Esophagus muscularis mucosa (tissue), 4 donors: Measurements from ENCODE around the gene TRAF2. TPM values are rescaled to one million over a fixed set of nuclear protein-coding genes. Genes with fewer than 3 reads are reported as not detected.
A peak's percentile ranks its signal among the peaks of the same experiment; 100 is the strongest.
"Not testable (repeated sequence)": the region's sequence is repeated elsewhere in the genome, so short reads cannot be mapped to it uniquely, and the experiment has no call there.

Experiments
- DNase-seq: peaks from one replicate; pipeline ENCODE4 v3.0.0-alpha.2; 2017; ENCODE audit errors: extremely low spot score
- H3K27ac ChIP-seq, 4 donors: fragments of 200-600 bp; sonication (generic); replicated peaks in 1 of 4; 1 replicate in 3 of 4; 2 replicates in 1 of 4; pipeline ENCODE4 v1.5.1; 2016 to 2019; ENCODE audit warnings: mild to moderate bottlenecking in 1 of 4
- H3K27me3 ChIP-seq, 4 donors: fragments of 200-600 bp; sonication (generic); one replicate each; pipeline versions ENCODE4 v1.5.1 to v1.6.0; 2016 to 2019
- H3K36me3 ChIP-seq, 4 donors: fragments of 200-600 bp; sonication (generic); one replicate each; pipeline ENCODE4 v1.5.1; 2016 to 2019
- H3K4me1 ChIP-seq, 4 donors: fragments of 200-600 bp; sonication (generic); one replicate each; pipeline ENCODE4 v1.5.1; 2016 to 2019
- H3K4me3 ChIP-seq, 4 donors: fragments of 200-600 bp; sonication (generic); 1 replicate in 2 of 4; 2 replicates in 2 of 4; pipeline ENCODE4 v1.5.1; 2016 to 2019; ENCODE audit warnings: mild to moderate bottlenecking in 4 of 4, moderate library complexity in 1 of 4
- H3K9me3 ChIP-seq, 4 donors: fragments of 200-600 bp; sonication (generic); 1 replicate in 3 of 4; 2 replicates in 1 of 4; pipeline ENCODE4 v1.5.1; 2016 to 2019
- EP300 ChIP-seq: sonication (generic); formaldehyde crosslinking; IDR thresholded peaks from one replicate; pipeline ENCODE4 v1.6.1; 2017; ENCODE audit warnings: antibody characterized with exemption
- POLR2A ChIP-seq: fragments of 450-650 bp; IDR thresholded peaks from one replicate; pipeline ENCODE4 v1.6.1; 2017; ENCODE audit warnings: antibody characterized with exemption, moderate library complexity, mild to moderate bottlenecking, low read depth
- POLR2AphosphoS5 ChIP-seq, 2 donors: sonication (generic); formaldehyde crosslinking; IDR thresholded peaks; one replicate each; pipeline ENCODE4 v1.6.1; 2017; ENCODE audit warnings: antibody characterized with exemption in 2 of 2
- WGBS: methylation state at CpG from one replicate; pipeline ENCODE4 v1.1.5; 2018; 5-methylcytosine and 5-hydroxymethylcytosine counted together
- intact Hi-C: fragments of 100-400 bp; cut with DNase I; formaldehyde crosslinking; loops from one replicate; pipeline ENCODE4 v1.15.1; 2023
- total RNA-seq, 4 donors: library from RNA; depleted of rRNA; stranded (reverse); fragments of >200 nt; gene quantifications; one replicate each; pipeline versions ENCODE4 v1.1.0 to v1.2.1, GENCODE V29; 2016
- TF ChIP-seq, protein P1 (sequence below), 3 experiments: fragments of 200-600 bp in 2 of 3; fragments of 450-650 bp in 1 of 3; sonication (generic) in 2 of 3; IDR thresholded peaks; one replicate each; pipeline ENCODE4 v1.5.1; 2017 to 2019; ENCODE audit warnings: antibody characterized with exemption in 3 of 3, mild to moderate bottlenecking in 2 of 3, moderate library complexity in 1 of 3

Gene TRAF2
- total RNA-seq, 4 donors from 2014 or later = 6.6 to 15.5 (median 12.4) TPM

DNA sequence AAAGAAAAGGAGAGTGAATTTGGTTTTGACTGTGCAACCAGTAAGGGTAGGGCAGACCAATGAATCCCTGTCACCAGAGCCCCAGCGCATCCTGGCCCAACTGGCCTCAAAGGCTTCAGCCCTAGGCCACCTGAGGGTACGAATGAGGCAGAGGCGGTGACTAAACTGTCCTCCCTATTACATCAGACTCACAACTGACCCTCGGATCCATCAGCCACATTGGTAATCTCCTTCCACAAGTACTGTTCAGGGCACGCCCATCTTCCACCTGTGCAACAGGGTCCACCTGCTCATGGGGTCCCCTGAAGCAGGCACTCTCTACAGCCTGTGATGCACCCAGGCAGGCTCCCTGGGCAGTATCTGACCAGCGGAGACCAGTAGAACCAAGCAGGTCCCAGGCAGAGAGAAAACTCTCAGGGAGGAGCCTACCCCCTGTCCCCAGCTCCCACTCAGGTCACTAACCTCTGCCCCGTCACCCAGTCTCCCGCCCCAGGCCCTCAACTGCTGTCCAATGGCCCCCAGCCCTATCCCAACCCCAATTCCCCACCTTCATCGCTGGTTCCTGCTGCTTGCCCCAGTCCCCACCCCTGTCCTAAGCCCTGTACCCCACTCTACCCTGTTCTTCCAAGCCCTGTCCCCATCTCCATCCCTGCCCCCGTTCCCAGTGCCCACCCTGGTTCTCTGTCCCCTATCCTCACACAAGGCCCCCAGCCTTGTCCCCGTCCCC is 21.1 kb upstream of the TRAF2 start:
- 67% methylated on average over 11 of the region's 11 CpGs for WGBS
- no peaks in the 10 kb centered on the region for H3K27me3 ChIP-seq
- H3K27ac ChIP-seq = peak overlapping the region; percentile 84 to 95 (median 92)
- no peak for DNase-seq
- H3K4me1 ChIP-seq = peaks cover 24 to 37% (median 27%) of the 10 kb centered on the region in 4 donors
- TF ChIP-seq POLR2A (no peak), POLR2AphosphoS5 (IDR thresholded peaks at IDR 0.05) (no peak), EP300 (no peak)
- TF ChIP-seq, protein P1, sequence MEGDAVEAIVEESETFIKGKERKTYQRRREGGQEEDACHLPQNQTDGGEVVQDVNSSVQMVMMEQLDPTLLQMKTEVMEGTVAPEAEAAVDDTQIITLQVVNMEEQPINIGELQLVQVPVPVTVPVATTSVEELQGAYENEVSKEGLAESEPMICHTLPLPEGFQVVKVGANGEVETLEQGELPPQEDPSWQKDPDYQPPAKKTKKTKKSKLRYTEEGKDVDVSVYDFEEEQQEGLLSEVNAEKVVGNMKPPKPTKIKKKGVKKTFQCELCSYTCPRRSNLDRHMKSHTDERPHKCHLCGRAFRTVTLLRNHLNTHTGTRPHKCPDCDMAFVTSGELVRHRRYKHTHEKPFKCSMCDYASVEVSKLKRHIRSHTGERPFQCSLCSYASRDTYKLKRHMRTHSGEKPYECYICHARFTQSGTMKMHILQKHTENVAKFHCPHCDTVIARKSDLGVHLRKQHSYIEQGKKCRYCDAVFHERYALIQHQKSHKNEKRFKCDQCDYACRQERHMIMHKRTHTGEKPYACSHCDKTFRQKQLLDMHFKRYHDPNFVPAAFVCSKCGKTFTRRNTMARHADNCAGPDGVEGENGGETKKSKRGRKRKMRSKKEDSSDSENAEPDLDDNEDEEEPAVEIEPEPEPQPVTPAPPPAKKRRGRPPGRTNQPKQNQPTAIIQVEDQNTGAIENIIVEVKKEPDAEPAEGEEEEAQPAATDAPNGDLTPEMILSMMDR (IDR thresholded peaks at IDR 0.05) = no peak
- peak overlapping the region; percentile 87 to 99 (median 94) for H3K4me3 ChIP-seq
- H3K36me3 ChIP-seq = peaks cover 26 to 37% (median 36%) of the 10 kb centered on the region in 4 donors
- intact Hi-C loops = no loop called here
- no peaks in the 10 kb centered on the region for H3K9me3 ChIP-seq

DNA sequence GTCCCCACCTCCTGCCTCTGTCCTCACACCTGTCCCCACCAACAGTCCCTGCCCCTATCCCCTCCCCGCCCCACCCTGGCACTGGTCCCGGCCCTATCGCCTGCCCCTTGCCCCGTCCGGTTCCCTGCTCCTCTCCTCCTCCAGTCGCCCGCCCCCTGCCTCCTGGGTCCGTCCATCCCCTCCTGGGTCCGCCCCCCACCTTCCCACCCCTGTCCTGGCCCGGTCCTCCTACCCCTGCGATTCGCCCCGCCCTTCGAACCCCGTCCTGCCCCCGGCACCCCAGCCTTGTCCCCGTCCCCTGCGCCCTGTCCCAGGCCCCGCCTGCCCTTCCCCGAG is 20.6 kb upstream of the TRAF2 start:
- Histone ChIP-seq H3K36me3 (peaks cover 26 to 33% (median 32%) of the 10 kb centered on the region in 4 donors), H3K9me3 (no peaks in the 10 kb centered on the region), H3K27me3 (no peaks in the 10 kb centered on the region), H3K27ac (peak overlapping the region; percentile 84 to 95 (median 92)), H3K4me1 (peaks cover 24 to 37% (median 27%) of the 10 kb centered on the region in 4 donors), H3K4me3 (peak overlapping the region; percentile 87 to 99 (median 94))
- TF ChIP-seq, protein P1 (IDR thresholded peaks at IDR 0.05) = no peak
- no peak for TF ChIP-seq EP300
- TF ChIP-seq POLR2AphosphoS5 (IDR thresholded peaks at IDR 0.05) = no peak
- TF ChIP-seq POLR2A = no peak
- no peak for DNase-seq
- 1% methylated on average over 9 of the region's 20 CpGs for WGBS
- intact Hi-C loops = no loop called here

DNA sequence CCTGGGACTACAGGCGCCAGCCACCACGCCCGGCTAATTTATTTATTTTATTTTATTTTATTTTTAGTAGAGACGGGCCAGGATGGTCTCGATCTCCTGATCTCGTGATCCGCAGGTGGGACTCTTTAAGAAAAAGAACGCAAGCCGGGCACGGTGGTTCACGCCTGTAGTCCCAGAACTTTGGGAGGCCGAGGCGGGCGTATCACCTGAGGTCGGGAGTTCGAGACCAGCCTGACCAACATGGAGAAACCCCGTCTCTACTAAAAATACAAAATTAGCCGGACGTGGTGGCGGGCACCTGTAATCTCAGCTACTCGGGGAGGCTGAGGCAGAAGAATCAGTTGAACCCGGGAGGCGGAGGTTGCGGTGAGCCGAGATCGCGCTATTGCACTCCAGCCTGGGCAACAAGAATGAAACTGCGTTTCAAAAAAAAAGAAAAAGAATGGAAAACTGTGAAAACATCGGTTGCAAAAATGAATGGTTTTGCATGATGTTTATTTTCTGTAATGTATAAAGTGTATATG is 19.4 kb upstream of the TRAF2 start:
- peak overlapping the region; percentile 82 to 94 (median 88) for H3K27ac ChIP-seq
- intact Hi-C loops, H3K27me3 ChIP-seq, DNase-seq, H3K9me3 ChIP-seq: not testable (repeated sequence)
- peak overlapping the region; percentile 87 to 99 (median 94) for H3K4me3 ChIP-seq
- peaks cover 19 to 21% (median 20%) of the 10 kb centered on the region in 4 donors for H3K36me3 ChIP-seq
- H3K4me1 ChIP-seq = peaks cover 24 to 37% (median 27%) of the 10 kb centered on the region in 4 donors
- 85% methylated on average over 29 of the region's 29 CpGs for WGBS

DNA sequence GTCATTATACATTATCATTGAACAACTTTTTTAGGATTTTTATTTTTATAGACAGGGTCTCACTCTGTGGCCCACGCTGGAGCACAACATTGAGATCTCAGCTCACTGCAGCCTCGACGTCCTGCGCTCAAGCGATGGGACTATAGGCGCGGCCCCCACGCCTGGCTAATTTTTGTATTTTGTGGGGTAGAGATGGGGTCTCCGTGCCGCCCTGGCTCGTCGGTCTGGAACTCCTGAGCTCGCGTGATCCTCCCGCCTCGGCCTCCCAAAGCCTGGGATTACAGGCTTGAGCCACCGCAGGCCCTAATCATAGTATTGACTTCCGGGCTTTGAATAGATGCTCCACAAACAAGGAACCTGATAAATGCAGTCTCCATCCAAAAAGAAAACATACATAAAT is 18.8 kb upstream of the TRAF2 start:
- Histone ChIP-seq H3K4me3 (no peak overlapping the region), H3K27me3 (no peaks in the 10 kb centered on the region), H3K36me3 (peaks cover 14 to 15% (median 14%) of the 10 kb centered on the region in 4 donors), H3K27ac (no peak overlapping the region), H3K4me1 (peaks cover 24 to 37% (median 27%) of the 10 kb centered on the region in 4 donors), H3K9me3 (no peaks in the 10 kb centered on the region)
- DNase-seq = no peak
- 98% methylated on average over 18 of the region's 18 CpGs for WGBS
- intact Hi-C loops = no loop called here
- TF ChIP-seq EP300 (no peak), POLR2AphosphoS5 (IDR thresholded peaks at IDR 0.05) (no peak), POLR2A (no peak)
- TF ChIP-seq, protein P1 (IDR thresholded peaks at IDR 0.05) = no peak

DNA sequence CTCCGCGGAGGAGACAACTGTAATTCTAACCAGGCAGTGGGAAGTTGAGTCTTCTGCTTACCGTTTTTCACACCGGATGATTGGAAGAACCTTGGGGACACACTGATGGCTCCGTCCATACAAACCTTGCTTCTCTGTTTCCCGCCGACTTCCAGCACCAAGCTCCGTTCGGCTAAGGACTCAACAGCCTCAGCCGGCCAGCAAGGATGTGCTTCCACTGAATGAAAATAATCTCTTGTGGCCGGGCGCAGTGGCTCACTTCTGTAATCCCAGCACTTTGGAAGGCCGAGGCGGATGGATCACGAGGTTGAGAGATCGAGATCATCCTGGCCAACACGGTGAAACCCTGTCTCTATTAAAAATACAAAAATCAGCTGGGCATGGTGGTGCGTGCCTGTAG is 18.4 kb upstream of the TRAF2 start:
- no peak for TF ChIP-seq EP300
- TF ChIP-seq POLR2A = no peak
- Histone ChIP-seq H3K27me3 (no peaks in the 10 kb centered on the region), H3K27ac (no peak overlapping the region), H3K4me1 (peaks cover 24 to 37% (median 27%) of the 10 kb centered on the region in 4 donors), H3K4me3 (no peak overlapping the region), H3K9me3 (no peaks in the 10 kb centered on the region), H3K36me3 (peaks cover 10 to 11% (median 10%) of the 10 kb centered on the region in 4 donors)
- no peak for DNase-seq
- 97% methylated on average over 18 of the region's 18 CpGs for WGBS
- intact Hi-C loops = no loop called here
